ENCODE measurements around the gene CCDC97.
"Not testable (repeated sequence)": the region's sequence is repeated elsewhere in the genome, so short reads cannot be mapped to it uniquely, and the experiment has no call there.

The CCDC97 gene

DNA sequence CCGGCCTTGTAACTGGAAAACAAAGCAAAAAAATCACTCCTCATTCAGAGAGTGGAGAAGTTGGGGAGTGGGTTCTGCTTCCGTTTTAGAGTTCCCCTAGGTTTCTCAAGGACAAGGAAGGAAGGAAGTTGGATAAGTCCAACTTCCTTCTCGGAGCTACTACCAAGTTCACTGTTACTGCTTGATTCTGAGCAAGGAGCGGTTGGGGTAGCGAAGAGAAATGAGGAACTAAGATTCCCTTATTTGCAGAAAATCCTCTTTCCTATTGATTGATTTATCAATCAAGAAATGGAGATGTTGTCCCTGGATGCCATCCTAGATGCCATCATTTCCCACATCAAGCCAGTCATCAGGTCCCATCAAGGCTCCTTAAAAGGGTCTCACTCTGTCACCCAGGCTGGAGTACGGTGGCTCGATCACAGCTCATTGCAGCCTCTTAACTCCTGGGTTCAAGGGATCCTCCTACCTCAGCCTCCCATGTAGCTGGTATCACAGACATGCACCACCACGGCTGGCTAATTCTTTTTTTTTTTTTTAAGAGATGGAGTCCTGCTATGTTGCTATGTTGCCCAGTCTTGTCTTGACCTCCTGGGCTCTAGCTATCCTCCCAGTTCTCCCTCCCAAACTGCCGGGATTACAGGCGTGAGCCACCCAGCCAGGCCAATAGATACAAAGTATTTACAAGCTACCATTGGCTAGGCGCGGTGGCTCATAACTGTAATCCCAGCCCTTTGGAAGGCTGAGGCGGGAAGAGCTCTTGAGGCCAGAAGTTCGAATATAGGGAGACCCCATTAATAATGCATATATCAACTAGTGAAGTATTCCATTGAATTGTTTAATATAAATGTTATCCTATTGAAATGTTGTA is 54.8 kb downstream of the CCDC97 start:
- no peak for DNase-seq (ENCODE audit: low read depth in 2 of 2)

DNA sequence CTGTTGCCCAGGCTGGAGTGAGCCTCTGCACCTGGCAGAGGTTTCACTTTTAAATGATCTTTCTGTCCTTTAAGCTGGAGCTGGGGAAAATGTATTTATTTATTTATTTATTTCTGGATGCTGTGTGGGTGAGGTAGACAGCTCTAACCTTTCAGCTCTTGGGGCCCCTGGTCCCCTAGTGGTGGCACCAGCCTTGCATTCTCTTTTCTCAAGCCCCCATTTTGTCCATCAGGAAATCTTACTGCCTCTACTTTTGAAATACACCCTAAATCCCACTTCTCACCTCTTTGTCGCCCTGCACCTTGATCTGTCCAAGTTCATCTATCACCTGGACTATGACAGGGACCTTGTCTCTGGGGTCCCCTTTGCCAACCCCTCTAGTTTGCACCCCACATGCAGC is 56.1 kb downstream of the CCDC97 start:
- DNase-seq (ENCODE audit: low read depth in 2 of 2): no peak

DNA sequence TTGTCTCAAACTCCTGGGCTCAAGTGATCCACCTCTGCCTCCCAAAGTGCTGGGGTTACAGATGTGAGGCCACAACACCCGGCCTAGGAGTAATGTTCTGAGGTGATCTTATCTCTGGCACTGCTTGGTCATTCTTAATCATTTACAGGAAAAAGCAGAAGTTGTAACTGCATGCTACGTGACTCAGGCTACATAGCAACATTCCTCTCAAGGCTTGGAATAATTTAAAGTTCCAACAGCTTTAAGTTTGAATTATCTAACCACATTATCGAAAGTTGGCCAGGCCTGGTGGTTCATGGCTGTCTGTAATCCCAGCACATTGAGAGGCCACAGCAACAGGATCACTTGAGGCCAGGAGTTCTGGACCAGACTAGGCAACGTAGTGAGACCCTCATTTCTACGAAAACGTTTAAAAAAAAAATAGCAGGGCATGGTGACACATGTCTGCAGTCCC is 57.9 kb downstream of the CCDC97 start:
- DNase-seq (ENCODE audit: low read depth in 2 of 2): no peak

DNA sequence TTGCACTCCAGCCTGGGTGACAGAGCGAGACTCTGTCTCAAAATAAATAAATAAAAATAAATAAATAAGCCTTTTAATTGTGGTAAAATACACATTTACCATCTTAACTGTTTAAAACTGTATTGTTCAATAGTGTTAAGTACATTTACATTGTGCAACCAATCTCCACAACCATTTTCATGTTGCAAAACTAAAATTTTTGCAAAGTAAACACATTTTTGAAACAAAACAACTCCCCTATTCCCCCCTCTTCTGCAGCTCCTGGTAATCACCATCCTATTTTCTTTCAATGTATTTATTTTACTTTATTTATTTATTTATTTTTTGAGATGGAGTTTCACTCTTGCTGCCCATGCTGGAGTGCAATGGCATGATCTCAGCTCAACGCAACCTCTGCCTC is 59.8 kb downstream of the CCDC97 start:
- DNase-seq (ENCODE audit: low read depth in 2 of 2): no peak

DNA sequence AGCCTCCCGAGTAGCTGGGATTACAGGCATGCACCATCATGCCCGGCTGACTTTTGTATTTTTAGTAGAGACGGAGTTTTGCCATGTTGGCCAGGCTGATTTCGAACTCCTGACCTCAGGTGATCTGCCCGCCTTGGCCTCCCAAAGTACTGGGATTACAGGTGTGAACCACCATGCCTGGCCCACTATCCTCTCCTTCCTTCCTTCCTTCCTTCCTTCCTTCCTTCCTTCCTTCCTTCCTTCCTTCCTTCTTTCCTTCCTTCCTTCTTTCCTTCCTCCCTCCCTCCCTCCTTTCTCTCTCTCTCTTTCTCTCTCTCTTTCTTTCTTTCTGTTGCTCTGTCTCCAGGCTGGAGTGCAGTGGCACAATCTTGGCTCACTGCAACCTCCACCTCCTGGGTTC is 61.1 kb downstream of the CCDC97 start:
- not testable (repeated sequence) for DNase-seq (ENCODE audit: low read depth in 2 of 2)

DNA sequence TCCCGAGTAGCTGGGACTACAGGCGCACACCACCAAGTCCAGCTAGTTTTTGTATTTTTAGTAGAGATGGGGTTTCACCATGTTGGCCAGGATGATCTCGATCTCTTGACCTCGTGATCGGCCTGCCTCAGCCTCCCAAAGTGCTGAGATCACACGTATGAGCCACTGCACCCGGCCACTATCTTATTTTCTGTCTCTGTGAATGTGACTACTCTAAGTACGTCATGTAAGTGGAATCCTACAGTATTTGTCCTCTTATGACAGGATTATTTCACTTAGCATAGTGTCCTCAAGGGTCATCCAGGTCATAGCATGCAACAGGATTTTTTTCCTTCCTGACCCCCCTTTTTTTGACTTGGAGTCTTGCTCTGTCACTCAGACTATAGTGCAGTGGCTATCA is 61.6 kb downstream of the CCDC97 start:
- DNase-seq (ENCODE audit: low read depth in 2 of 2): no peak

DNA sequence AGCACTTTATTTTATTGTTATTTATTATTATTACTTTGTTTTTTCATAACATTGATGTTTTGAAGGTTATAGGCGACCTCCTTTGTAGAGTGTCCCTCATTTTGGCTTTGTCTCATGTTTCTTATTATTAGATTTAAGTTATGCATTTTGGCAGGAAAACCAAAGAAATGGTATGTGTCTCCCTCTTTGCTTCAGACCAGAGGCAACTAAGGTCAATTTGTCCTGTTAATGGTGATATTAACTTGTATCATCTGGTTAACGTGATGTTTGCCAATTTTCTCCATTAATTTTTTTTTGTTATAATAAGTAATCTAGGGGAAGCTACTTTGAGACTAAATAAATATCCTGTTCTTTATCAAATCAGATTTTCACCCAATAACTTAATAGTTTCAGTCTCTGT is 62.5 kb downstream of the CCDC97 start:
- DNase-seq (ENCODE audit: low read depth in 2 of 2): no peak

- DNase-seq (ENCODE audit: low read depth in 2 of 2): no peak
Observed at GRCh38 chr19:41373993-41374392, 64.0 kb downstream of the CCDC97 start.
